H9 (cell line): Measurements from ENCODE around the gene TRAP1. TPM values are rescaled to one million over a fixed set of nuclear protein-coding genes. Genes with fewer than 3 reads are reported as not detected.
A peak's percentile ranks its signal among the peaks of the same experiment; 100 is the strongest.

Experiments
- DNase-seq: peaks from one replicate; pipeline ENCODE4 v3.0.0-alpha.2; 2017
- H2AFZ ChIP-seq: one replicate; pipeline ENCODE4 v1.6.1; 2013; ENCODE audit warnings: mild to moderate bottlenecking, low read length, control low read depth, moderate library complexity
- H2AK5ac ChIP-seq: 2 replicates; pipeline ENCODE4 v1.6.1; 2013; ENCODE audit warnings: low read length, control low read depth, mixed read lengths; ENCODE audit not compliant: insufficient read length
- H2BK120ac ChIP-seq: one replicate; pipeline ENCODE4 v1.6.1; 2013; ENCODE audit warnings: low read depth, mild to moderate bottlenecking, low read length, control low read depth, inconsistent platforms; ENCODE audit not compliant: poor library complexity, severe bottlenecking
- H2BK12ac ChIP-seq: 2 replicates; pipeline ENCODE4 v1.6.1; 2013; ENCODE audit warnings: low read length, control low read depth, mixed read lengths, low read depth; ENCODE audit not compliant: insufficient read length
- H2BK15ac ChIP-seq: 2 replicates; pipeline ENCODE4 v1.6.1; 2013; ENCODE audit warnings: low read depth, low read length, control low read depth
- H2BK20ac ChIP-seq: one replicate; pipeline ENCODE4 v1.6.1; 2013; ENCODE audit warnings: low read depth, mild to moderate bottlenecking, low read length, control low read depth, inconsistent platforms; ENCODE audit not compliant: poor library complexity, severe bottlenecking
- H2BK5ac ChIP-seq: 2 replicates; pipeline ENCODE4 v1.6.1; 2013; ENCODE audit warnings: low read length, control low read depth, mixed read lengths; ENCODE audit not compliant: insufficient read length
- H3K14ac ChIP-seq: 2 replicates; pipeline ENCODE4 v1.6.1; 2013; ENCODE audit warnings: low read length, control low read depth; ENCODE audit not compliant: insufficient read depth
- H3K18ac ChIP-seq: 2 replicates; pipeline ENCODE4 v1.6.1; 2013; ENCODE audit warnings: low read depth, mild to moderate bottlenecking, mixed read lengths, low read length, control low read depth; ENCODE audit not compliant: insufficient read length
- H3K23ac ChIP-seq: 2 replicates; pipeline ENCODE4 v1.6.1; 2013; ENCODE audit warnings: low read length, control low read depth, mixed read lengths, low read depth; ENCODE audit not compliant: insufficient read length
- H3K23me2 ChIP-seq: 2 replicates; pipeline ENCODE4 v1.6.1; 2013; ENCODE audit warnings: low read depth, mild to moderate bottlenecking, mixed read lengths, low read length, control low read depth; ENCODE audit not compliant: insufficient read length, poor library complexity, severe bottlenecking
- H3K27ac ChIP-seq: 2 replicates; pipeline ENCODE4 v1.5.1; 2013; ENCODE audit warnings: low read length, control low read depth, mixed read lengths, low read depth; ENCODE audit not compliant: insufficient read length
- H3K27me3 ChIP-seq: 2 replicates; pipeline ENCODE4 v1.6.1; 2013; ENCODE audit warnings: low read length, control low read depth, inconsistent platforms; ENCODE audit not compliant: insufficient read depth
- H3K4ac ChIP-seq: 2 replicates; pipeline ENCODE4 v1.6.1; 2013; ENCODE audit warnings: low read depth, mild to moderate bottlenecking, control low read depth, inconsistent platforms, low read length, moderate library complexity
- H3K4me1 ChIP-seq: 2 replicates; pipeline ENCODE4 v1.6.1; 2013; ENCODE audit warnings: low read length, control low read depth, inconsistent platforms; ENCODE audit not compliant: insufficient read depth
- H3K4me2 ChIP-seq: 2 replicates; pipeline ENCODE4 v1.6.1; 2013; ENCODE audit warnings: low read length, control low read depth, mixed read lengths; ENCODE audit not compliant: insufficient read length, insufficient read depth
- H3K56ac ChIP-seq: 2 replicates; pipeline ENCODE4 v1.6.1; 2013; ENCODE audit warnings: low read depth, mild to moderate bottlenecking, mixed read lengths, low read length, control low read depth; ENCODE audit not compliant: insufficient read length
- H3K79me1 ChIP-seq: 2 replicates; pipeline ENCODE4 v1.6.1; 2013; ENCODE audit warnings: low read depth, mild to moderate bottlenecking, moderate library complexity, low read length, control low read depth, inconsistent platforms; ENCODE audit not compliant: insufficient read depth, poor library complexity, severe bottlenecking
- H3K79me2 ChIP-seq: 2 replicates; pipeline ENCODE4 v1.6.1; 2013; ENCODE audit warnings: low read length, control low read depth, inconsistent platforms; ENCODE audit not compliant: insufficient read depth
- H3K9ac ChIP-seq: 2 replicates; pipeline ENCODE4 v1.6.1; 2013; ENCODE audit warnings: low read length, control low read depth, mixed read lengths; ENCODE audit not compliant: insufficient read length; ENCODE audit errors: extremely low read depth
- H3K9me3 ChIP-seq: one replicate; pipeline ENCODE4 v1.6.1; 2013; ENCODE audit warnings: low read depth, low read length, inconsistent platforms; ENCODE audit not compliant: control insufficient read depth
- H3T11ph ChIP-seq: one replicate; pipeline ENCODE4 v1.6.1; 2013; ENCODE audit warnings: mild to moderate bottlenecking, low read length, control low read depth, inconsistent platforms
- H4K20me1 ChIP-seq: one replicate; pipeline ENCODE4 v1.6.1; 2013; ENCODE audit not compliant: control insufficient read depth, insufficient read length, insufficient read depth
- H4K5ac ChIP-seq: 2 replicates; pipeline ENCODE4 v1.6.1; 2013; ENCODE audit warnings: low read depth, mild to moderate bottlenecking, mixed read lengths, low read length, control low read depth; ENCODE audit not compliant: insufficient read length
- H4K8ac ChIP-seq: replicated peaks from 2 replicates; pipeline ENCODE4 v1.6.1; 2013; ENCODE audit warnings: low read length, control low read depth, mixed read lengths, low read depth; ENCODE audit not compliant: insufficient read length
- H4K91ac ChIP-seq: 2 replicates; pipeline ENCODE4 v1.6.1; 2013; ENCODE audit warnings: low read depth, mild to moderate bottlenecking, moderate library complexity, mixed read lengths, low read length, control low read depth; ENCODE audit not compliant: insufficient read length
- H3K27ac Mint-ChIP-seq, 3 experiments: 2 replicates in 2 of 3; 3 replicates in 1 of 3; pipeline ENCODE4 v1.8.0; 2020 to 2021; ENCODE audit warnings: mixed read lengths in 3 of 3, mild to moderate bottlenecking in 1 of 3, moderate library complexity in 1 of 3
- H3K27me3 Mint-ChIP-seq: 2 replicates; pipeline ENCODE4 v1.8.0; 2021; ENCODE audit warnings: low read depth, mild to moderate bottlenecking, moderate library complexity, mixed read lengths
- H3K36me3 Mint-ChIP-seq, 3 experiments: 2 replicates in 2 of 3; 3 replicates in 1 of 3; pipeline ENCODE4 v1.8.0; 2020 to 2021; ENCODE audit warnings: low read depth in 3 of 3, mixed read lengths in 3 of 3; ENCODE audit not compliant: insufficient read depth in 1 of 3
- H3K4me1 Mint-ChIP-seq, 2 experiments: 2 replicates each; pipeline ENCODE4 v1.8.0; 2020; ENCODE audit warnings: mixed read lengths in 2 of 2
- H3K4me3 Mint-ChIP-seq, 2 experiments: 2 replicates in 1 of 2; 3 replicates in 1 of 2; pipeline ENCODE4 v1.8.0; 2020 to 2021; ENCODE audit warnings: mild to moderate bottlenecking in 2 of 2, mixed read lengths in 2 of 2, moderate library complexity in 1 of 2
- H3K9me3 Mint-ChIP-seq, 2 experiments: 2 replicates in 1 of 2; 3 replicates in 1 of 2; pipeline ENCODE4 v1.8.0; 2020; ENCODE audit warnings: mild to moderate bottlenecking in 2 of 2, mixed read lengths in 2 of 2, moderate library complexity in 1 of 2
- WGBS: extraction: QIAGEN DNeasy Blood & Tissue Kit; methylation state at CpG from one replicate; pipeline ENCODE4 v1.1.7; 2013; ENCODE audit warnings: missing lambda C conversion rate, low lambda C conversion rate, mixed read lengths; ENCODE audit not compliant: insufficient read length; ENCODE audit errors: extremely low coverage; 5-methylcytosine and 5-hydroxymethylcytosine counted together
- total RNA-seq: library from RNA; stranded (reverse); gene quantifications from 2 replicates; pipeline ENCODE4 v1.2.1, GENCODE V29; 2021
- TF ChIP-seq, protein P1 (sequence below): fragments of 200-600 bp; sonication (generic); conservative IDR thresholded peaks from 3 replicates; pipeline ENCODE4 v1.8.0; 2021; ENCODE audit warnings: antibody characterized with exemption, mild to moderate bottlenecking

TRAP1 gene
- total RNA-seq, 1 experiment from 2014 or later, result 211 TPM

DNA sequence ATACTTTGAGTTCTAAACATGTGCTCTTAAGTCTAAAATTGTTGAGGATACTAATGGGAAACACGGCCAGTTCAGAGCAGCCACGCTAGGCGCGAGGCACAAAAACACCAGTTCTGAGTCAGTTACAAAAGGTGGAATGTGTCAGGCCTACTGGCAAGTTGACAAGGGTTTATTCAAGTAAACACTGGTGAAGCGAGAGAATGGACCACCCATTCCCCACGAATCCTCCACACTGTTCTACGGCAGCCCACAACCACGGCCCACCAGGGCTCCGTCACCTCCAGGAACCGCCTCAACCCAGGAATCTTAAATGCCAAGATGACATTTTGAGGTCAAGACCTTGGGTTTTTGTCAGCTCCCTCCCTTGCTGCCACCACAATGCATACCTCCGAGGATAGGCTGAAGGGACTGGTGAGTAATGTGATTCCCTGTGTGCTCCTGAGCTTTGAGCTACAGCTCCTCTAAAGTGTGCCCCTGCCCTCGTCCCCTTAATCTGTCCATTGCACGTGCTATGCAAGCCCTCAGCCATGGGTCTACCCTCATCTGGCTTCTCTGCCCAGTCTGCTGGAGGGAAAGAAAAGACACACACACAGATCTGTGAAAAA is 28.5 kb upstream of the TRAP1 start:
- no peak for DNase-seq
- Histone ChIP-seq H2AK5ac (no peak overlapping the region), H3K27me3 (no peaks in the 10 kb centered on the region), H3K4me1 (no peaks in the 10 kb centered on the region), H3K79me1 (no peaks in the 10 kb centered on the region), H3T11ph (no peak overlapping the region), H3K23me2 (no peaks in the 10 kb centered on the region), H2BK12ac (no peak overlapping the region), H3K23ac (no peak overlapping the region), H4K91ac (no peak overlapping the region), H4K5ac (no peak overlapping the region), H2BK15ac (no peak overlapping the region), H3K4me2 (no peak overlapping the region), H3K14ac (no peak overlapping the region), H2AFZ (no peak overlapping the region), H3K79me2 (no peaks in the 10 kb centered on the region), H3K9ac (no peak overlapping the region), H4K8ac (no peak overlapping the region), H3K9me3 (no peaks in the 10 kb centered on the region), H3K56ac (no peak overlapping the region), H3K27ac (no peak overlapping the region), H4K20me1 (no peaks in the 10 kb centered on the region), H2BK120ac (no peak overlapping the region), H2BK20ac (no peak overlapping the region), H2BK5ac (no peak overlapping the region), H3K18ac (no peak overlapping the region), H3K4ac (no peak overlapping the region)
- Mint-ChIP-seq H3K9me3 (no peaks in the 10 kb centered on the region), H3K4me1 (no peaks in the 10 kb centered on the region), H3K27me3 (no peaks in the 10 kb centered on the region), H3K27ac (peak overlapping the region in 2 of 3 experiments; percentile 66 to 79; a peak in 3 of 7 replicates), H3K4me3 (no peak overlapping the region), H3K36me3 (peaks cover 26 to 87% (median 61%) of the 10 kb centered on the region in 3 experiments)
- TF ChIP-seq, protein P1, sequence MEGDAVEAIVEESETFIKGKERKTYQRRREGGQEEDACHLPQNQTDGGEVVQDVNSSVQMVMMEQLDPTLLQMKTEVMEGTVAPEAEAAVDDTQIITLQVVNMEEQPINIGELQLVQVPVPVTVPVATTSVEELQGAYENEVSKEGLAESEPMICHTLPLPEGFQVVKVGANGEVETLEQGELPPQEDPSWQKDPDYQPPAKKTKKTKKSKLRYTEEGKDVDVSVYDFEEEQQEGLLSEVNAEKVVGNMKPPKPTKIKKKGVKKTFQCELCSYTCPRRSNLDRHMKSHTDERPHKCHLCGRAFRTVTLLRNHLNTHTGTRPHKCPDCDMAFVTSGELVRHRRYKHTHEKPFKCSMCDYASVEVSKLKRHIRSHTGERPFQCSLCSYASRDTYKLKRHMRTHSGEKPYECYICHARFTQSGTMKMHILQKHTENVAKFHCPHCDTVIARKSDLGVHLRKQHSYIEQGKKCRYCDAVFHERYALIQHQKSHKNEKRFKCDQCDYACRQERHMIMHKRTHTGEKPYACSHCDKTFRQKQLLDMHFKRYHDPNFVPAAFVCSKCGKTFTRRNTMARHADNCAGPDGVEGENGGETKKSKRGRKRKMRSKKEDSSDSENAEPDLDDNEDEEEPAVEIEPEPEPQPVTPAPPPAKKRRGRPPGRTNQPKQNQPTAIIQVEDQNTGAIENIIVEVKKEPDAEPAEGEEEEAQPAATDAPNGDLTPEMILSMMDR, result no peak
- no CpG with 5 or more reads among the region's 13 CpGs for WGBS
